SK-N-SH treated with all-trans-retinoic acid at 6 μM for 48 hours (cell line): ENCODE measurements around the gene FAF2.

ENCODE experiments used
- ATAC-seq: fragments of 200-7000 bp; cut with Tn5 transposase; 3 replicates; pipeline ENCODE4 v1.9.1; 2020; ENCODE audit warnings: mild to moderate bottlenecking, moderate library complexity
- ARNTL ChIP-seq: fragments of 450-650 bp; formaldehyde crosslinking; IDR thresholded peaks from 2 replicates; pipeline ENCODE4 v1.5.0; 2020; ENCODE audit warnings: low read depth, mild to moderate bottlenecking, moderate library complexity, borderline replicate concordance
- CSDC2 ChIP-seq: fragments of 250-450 bp; sonication (Bioruptor Pico); IDR thresholded peaks from 2 replicates; pipeline ENCODE4 v1.5.0; 2020; ENCODE audit warnings: mild to moderate bottlenecking, moderate library complexity
- ESRRG ChIP-seq: fragments of 250-450 bp; sonication (Bioruptor Pico); IDR thresholded peaks from 2 replicates; pipeline ENCODE4 v1.6.1; 2021; ENCODE audit warnings: mild to moderate bottlenecking
- GLIS3 ChIP-seq: fragments of 250-450 bp; sonication (Bioruptor Pico); IDR thresholded peaks from 2 replicates; pipeline ENCODE4 v1.5.0; 2020; ENCODE audit warnings: mild to moderate bottlenecking, moderate library complexity
- ISL1 ChIP-seq: fragments of 250-450 bp; sonication (Bioruptor Pico); IDR thresholded peaks from 2 replicates; pipeline ENCODE4 v2.1.2; 2022; ENCODE audit warnings: mild to moderate bottlenecking, moderate library complexity
- OSR1 ChIP-seq: fragments of 250-450 bp; sonication (Bioruptor Pico); IDR thresholded peaks from 2 replicates; pipeline ENCODE4 v1.8.0; 2022; ENCODE audit warnings: moderate library complexity, mild to moderate bottlenecking, inconsistent platforms
- PPARA ChIP-seq: fragments of 250-450 bp; sonication (Bioruptor Pico); IDR thresholded peaks from 2 replicates; pipeline ENCODE4 v1.5.0; 2020; ENCODE audit warnings: mild to moderate bottlenecking, borderline replicate concordance
- RARB ChIP-seq: fragments of 250-450 bp; sonication (Bioruptor Pico); IDR thresholded peaks from 2 replicates; pipeline ENCODE4 v1.8.0; 2021; ENCODE audit warnings: mild to moderate bottlenecking, moderate library complexity
- SNAI2 ChIP-seq: fragments of 250-450 bp; sonication (Bioruptor Pico); IDR thresholded peaks from 2 replicates; pipeline ENCODE4 v1.5.0; 2020; ENCODE audit warnings: mild to moderate bottlenecking, moderate library complexity
- TCF4 ChIP-seq: fragments of 250-450 bp; sonication (Bioruptor Pico); IDR thresholded peaks from 2 replicates; pipeline ENCODE4 v1.8.0; 2021; ENCODE audit warnings: mild to moderate bottlenecking, moderate library complexity, borderline replicate concordance
- TOX ChIP-seq: fragments of 250-450 bp; sonication (Bioruptor Pico); IDR thresholded peaks from 2 replicates; pipeline ENCODE4 v1.8.0; 2021; ENCODE audit warnings: mild to moderate bottlenecking, moderate library complexity, borderline replicate concordance
- ZC3H10 ChIP-seq: fragments of 250-450 bp; sonication (Bioruptor Pico); IDR thresholded peaks from 2 replicates; pipeline ENCODE4 v1.5.1; 2021; ENCODE audit warnings: mild to moderate bottlenecking, moderate library complexity
- ZFP3 ChIP-seq: fragments of 250-450 bp; sonication (Bioruptor Pico); IDR thresholded peaks from 2 replicates; pipeline ENCODE4 v1.5.0; 2020; ENCODE audit warnings: mild to moderate bottlenecking, moderate library complexity
- ZFP30 ChIP-seq: fragments of 450-650 bp; formaldehyde crosslinking; IDR thresholded peaks from 2 replicates; pipeline ENCODE4 v1.5.0; 2022; ENCODE audit warnings: mild to moderate bottlenecking, moderate library complexity
- ZNF565 ChIP-seq: fragments of 450-650 bp; formaldehyde crosslinking; conservative IDR thresholded peaks from 2 replicates; pipeline ENCODE4 v1.5.0; 2020; ENCODE audit warnings: low read depth, mild to moderate bottlenecking, moderate library complexity
- ZNF70 ChIP-seq: fragments of 450-650 bp; formaldehyde crosslinking; IDR thresholded peaks from 2 replicates; pipeline ENCODE4 v1.5.0; 2020; ENCODE audit warnings: mild to moderate bottlenecking, moderate library complexity
- ZNF8 ChIP-seq: fragments of 450-650 bp; formaldehyde crosslinking; IDR thresholded peaks from 2 replicates; pipeline ENCODE4 v1.5.0; 2020; ENCODE audit warnings: mild to moderate bottlenecking, moderate library complexity
- TF ChIP-seq, protein P1 (sequence below): fragments of 250-450 bp; sonication (Bioruptor Pico); IDR thresholded peaks from 2 replicates; pipeline ENCODE4 v1.5.1; 2021; ENCODE audit warnings: mild to moderate bottlenecking, moderate library complexity
- TF ChIP-seq, protein P2 (sequence below): fragments of 250-450 bp; sonication (Bioruptor Pico); IDR thresholded peaks from 2 replicates; pipeline ENCODE4 v1.8.0; 2020; ENCODE audit warnings: mild to moderate bottlenecking, moderate library complexity, borderline replicate concordance
- TF ChIP-seq, protein P3 (sequence below): fragments of 250-450 bp; sonication (Bioruptor Pico); IDR thresholded peaks from 2 replicates; pipeline ENCODE4 v1.8.0; 2021; ENCODE audit warnings: low read depth, mild to moderate bottlenecking, moderate library complexity, borderline replicate concordance
- TF ChIP-seq, protein P4 (sequence below): fragments of 250-450 bp; sonication (Bioruptor Pico); IDR thresholded peaks from 2 replicates; pipeline ENCODE4 v1.5.1; 2020; ENCODE audit warnings: low read depth, mild to moderate bottlenecking, moderate library complexity
- TF ChIP-seq, protein P5 (sequence below): fragments of 250-450 bp; sonication (Bioruptor Pico); IDR thresholded peaks from 2 replicates; pipeline ENCODE4 v1.5.0; 2020; ENCODE audit warnings: mild to moderate bottlenecking, moderate library complexity

FAF2 gene

DNA sequence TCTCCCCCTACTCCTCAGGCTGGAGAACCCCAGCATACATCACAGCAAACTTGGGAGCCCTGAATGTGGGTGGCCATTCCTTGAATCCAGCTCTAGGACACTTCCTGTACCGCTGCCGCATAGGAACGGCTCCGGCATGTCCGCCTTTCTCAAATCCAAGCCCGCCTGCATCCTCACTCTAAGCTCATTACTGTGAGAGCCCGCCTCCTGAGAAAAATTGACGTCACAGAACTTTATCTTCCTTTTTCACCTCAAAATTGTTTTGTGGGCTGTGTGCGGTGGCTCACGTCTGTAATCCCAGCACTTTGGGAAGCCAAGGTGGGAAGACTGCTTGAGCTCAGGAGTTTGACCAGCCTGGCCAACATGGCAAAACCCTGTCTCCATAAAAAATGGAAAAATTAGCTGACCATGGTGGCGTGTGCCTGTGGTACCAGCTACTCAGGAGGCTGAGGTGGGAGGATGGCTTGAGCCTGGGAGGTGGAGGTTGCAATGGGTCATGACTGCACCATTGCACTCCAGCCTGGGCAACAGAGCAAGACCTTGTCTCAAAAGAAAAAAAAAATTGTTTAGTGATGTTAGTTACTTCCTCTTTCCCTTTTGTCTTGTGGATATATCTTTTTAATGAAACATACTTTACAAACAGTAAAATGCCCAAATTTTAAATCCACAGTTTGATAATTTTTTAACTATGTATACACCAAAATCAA lies 66.2 kb downstream of the FAF2 start:
- TF ChIP-seq ZFP30 (CRISPR knock-in tag), result no peak
- TF ChIP-seq, protein P1, sequence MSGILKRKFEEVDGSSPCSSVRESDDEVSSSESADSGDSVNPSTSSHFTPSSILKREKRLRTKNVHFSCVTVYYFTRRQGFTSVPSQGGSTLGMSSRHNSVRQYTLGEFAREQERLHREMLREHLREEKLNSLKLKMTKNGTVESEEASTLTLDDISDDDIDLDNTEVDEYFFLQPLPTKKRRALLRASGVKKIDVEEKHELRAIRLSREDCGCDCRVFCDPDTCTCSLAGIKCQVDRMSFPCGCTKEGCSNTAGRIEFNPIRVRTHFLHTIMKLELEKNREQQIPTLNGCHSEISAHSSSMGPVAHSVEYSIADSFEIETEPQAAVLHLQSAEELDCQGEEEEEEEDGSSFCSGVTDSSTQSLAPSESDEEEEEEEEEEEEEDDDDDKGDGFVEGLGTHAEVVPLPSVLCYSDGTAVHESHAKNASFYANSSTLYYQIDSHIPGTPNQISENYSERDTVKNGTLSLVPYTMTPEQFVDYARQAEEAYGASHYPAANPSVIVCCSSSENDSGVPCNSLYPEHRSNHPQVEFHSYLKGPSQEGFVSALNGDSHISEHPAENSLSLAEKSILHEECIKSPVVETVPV (CRISPR knock-in tag), result no peak
- no peak for TF ChIP-seq ZNF70 (CRISPR knock-in tag)
- TF ChIP-seq ISL1 (CRISPR knock-in tag), result no peak
- TF ChIP-seq, protein P2, sequence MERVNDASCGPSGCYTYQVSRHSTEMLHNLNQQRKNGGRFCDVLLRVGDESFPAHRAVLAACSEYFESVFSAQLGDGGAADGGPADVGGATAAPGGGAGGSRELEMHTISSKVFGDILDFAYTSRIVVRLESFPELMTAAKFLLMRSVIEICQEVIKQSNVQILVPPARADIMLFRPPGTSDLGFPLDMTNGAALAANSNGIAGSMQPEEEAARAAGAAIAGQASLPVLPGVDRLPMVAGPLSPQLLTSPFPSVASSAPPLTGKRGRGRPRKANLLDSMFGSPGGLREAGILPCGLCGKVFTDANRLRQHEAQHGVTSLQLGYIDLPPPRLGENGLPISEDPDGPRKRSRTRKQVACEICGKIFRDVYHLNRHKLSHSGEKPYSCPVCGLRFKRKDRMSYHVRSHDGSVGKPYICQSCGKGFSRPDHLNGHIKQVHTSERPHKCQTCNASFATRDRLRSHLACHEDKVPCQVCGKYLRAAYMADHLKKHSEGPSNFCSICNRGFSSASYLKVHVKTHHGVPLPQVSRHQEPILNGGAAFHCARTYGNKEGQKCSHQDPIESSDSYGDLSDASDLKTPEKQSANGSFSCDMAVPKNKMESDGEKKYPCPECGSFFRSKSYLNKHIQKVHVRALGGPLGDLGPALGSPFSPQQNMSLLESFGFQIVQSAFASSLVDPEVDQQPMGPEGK, result no peak
- no peak for TF ChIP-seq ZNF8 (CRISPR knock-in tag)
- TF ChIP-seq, protein P3, sequence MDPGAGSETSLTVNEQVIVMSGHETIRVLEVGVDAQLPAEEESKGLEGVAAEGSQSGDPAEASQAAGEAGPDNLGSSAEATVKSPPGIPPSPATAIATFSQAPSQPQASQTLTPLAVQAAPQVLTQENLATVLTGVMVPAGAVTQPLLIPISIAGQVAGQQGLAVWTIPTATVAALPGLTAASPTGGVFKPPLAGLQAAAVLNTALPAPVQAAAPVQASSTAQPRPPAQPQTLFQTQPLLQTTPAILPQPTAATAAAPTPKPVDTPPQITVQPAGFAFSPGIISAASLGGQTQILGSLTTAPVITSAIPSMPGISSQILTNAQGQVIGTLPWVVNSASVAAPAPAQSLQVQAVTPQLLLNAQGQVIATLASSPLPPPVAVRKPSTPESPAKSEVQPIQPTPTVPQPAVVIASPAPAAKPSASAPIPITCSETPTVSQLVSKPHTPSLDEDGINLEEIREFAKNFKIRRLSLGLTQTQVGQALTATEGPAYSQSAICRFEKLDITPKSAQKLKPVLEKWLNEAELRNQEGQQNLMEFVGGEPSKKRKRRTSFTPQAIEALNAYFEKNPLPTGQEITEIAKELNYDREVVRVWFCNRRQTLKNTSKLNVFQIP (CRISPR knock-in tag), result no peak
- TF ChIP-seq ZNF565 (CRISPR knock-in tag), result no peak
- TF ChIP-seq TOX (CRISPR knock-in tag), result no peak
- TF ChIP-seq PPARA (CRISPR knock-in tag), result no peak
- no peak for TF ChIP-seq OSR1
- TF ChIP-seq, protein P4, sequence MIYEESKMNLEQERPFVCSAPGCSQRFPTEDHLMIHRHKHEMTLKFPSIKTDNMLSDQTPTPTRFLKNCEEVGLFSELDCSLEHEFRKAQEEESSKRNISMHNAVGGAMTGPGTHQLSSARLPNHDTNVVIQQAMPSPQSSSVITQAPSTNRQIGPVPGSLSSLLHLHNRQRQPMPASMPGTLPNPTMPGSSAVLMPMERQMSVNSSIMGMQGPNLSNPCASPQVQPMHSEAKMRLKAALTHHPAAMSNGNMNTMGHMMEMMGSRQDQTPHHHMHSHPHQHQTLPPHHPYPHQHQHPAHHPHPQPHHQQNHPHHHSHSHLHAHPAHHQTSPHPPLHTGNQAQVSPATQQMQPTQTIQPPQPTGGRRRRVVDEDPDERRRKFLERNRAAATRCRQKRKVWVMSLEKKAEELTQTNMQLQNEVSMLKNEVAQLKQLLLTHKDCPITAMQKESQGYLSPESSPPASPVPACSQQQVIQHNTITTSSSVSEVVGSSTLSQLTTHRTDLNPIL, result no peak
- no peak for TF ChIP-seq CSDC2 (CRISPR knock-in tag)
- TF ChIP-seq GLIS3 (CRISPR knock-in tag), result no peak
- TF ChIP-seq ZFP3 (CRISPR knock-in tag), result no peak
- TF ChIP-seq ESRRG (CRISPR knock-in tag), result no peak
- no peak for TF ChIP-seq ZC3H10 (CRISPR knock-in tag)
- TF ChIP-seq TCF4, result no peak
- ATAC-seq, result no peak

DNA sequence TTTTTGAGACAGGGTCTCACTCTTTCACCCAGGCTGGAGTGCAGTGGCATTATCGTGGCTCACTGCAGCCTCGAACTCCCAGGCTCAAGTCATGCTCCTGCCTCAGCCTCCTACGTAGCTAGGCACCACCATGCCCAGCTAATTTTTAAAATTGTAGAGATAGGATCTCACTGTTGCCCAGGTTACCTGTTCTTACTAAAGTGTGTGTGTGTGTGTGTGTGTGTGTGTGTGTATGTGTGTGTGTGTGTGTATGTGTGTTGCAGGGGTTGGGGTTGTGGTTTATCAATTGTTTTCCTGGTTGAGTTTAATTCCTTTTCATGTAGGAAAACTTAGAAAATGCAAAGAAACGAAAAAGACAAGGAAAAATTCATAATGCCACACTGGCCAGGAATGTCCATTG lies 67.2 kb downstream of the FAF2 start:
- no peak for ATAC-seq
- no peak for TF ChIP-seq TCF4
- no peak for TF ChIP-seq ARNTL (CRISPR knock-in tag)
- TF ChIP-seq ZC3H10 (CRISPR knock-in tag), result no peak
- no peak for TF ChIP-seq CSDC2 (CRISPR knock-in tag)

DNA sequence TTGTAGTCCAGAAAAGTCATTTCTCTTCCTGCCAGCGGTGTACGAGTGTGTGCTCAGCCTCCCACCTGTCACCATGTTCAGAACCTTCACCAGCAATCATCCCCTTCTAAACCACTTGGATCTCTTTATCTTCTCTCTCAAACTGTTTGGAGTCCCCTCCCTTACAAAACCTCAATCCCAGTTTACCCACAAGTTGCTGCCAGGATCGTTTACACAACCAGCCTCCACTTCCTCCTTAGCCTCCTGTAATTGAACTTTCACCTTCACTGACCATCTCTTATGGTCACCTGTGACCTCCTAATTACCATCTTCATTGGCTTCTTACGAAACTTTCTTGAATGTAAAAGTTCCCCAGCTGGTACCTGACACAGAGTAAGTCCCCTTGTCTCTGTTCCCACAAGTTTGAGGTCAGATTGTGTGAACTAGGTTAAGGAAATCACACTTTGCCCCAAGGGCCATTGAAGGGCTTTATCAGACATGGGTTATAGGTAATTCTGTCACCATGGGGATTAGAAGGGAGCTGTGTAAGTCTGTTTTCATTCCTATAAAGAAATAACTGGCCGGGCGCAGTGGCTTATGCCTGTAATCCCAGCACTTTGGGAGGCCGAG lies 69.0 kb downstream of the FAF2 start:
- ATAC-seq, result no peak
- TF ChIP-seq TOX (CRISPR knock-in tag), result no peak
- TF ChIP-seq ZFP30 (CRISPR knock-in tag), result no peak
- TF ChIP-seq SNAI2, result no peak
- no peak for TF ChIP-seq GLIS3 (CRISPR knock-in tag)
- no peak for TF ChIP-seq TCF4
- no peak for TF ChIP-seq ZFP3 (CRISPR knock-in tag)
- no peak for TF ChIP-seq ARNTL (CRISPR knock-in tag)
- no peak for TF ChIP-seq CSDC2 (CRISPR knock-in tag)
- TF ChIP-seq, protein P4, result no peak
- no peak for TF ChIP-seq ZC3H10 (CRISPR knock-in tag)
- TF ChIP-seq, protein P3 (CRISPR knock-in tag), result no peak
- no peak for TF ChIP-seq RARB (CRISPR knock-in tag)
- TF ChIP-seq, protein P2, result no peak
- no peak for TF ChIP-seq PPARA (CRISPR knock-in tag)
- TF ChIP-seq, protein P5, sequence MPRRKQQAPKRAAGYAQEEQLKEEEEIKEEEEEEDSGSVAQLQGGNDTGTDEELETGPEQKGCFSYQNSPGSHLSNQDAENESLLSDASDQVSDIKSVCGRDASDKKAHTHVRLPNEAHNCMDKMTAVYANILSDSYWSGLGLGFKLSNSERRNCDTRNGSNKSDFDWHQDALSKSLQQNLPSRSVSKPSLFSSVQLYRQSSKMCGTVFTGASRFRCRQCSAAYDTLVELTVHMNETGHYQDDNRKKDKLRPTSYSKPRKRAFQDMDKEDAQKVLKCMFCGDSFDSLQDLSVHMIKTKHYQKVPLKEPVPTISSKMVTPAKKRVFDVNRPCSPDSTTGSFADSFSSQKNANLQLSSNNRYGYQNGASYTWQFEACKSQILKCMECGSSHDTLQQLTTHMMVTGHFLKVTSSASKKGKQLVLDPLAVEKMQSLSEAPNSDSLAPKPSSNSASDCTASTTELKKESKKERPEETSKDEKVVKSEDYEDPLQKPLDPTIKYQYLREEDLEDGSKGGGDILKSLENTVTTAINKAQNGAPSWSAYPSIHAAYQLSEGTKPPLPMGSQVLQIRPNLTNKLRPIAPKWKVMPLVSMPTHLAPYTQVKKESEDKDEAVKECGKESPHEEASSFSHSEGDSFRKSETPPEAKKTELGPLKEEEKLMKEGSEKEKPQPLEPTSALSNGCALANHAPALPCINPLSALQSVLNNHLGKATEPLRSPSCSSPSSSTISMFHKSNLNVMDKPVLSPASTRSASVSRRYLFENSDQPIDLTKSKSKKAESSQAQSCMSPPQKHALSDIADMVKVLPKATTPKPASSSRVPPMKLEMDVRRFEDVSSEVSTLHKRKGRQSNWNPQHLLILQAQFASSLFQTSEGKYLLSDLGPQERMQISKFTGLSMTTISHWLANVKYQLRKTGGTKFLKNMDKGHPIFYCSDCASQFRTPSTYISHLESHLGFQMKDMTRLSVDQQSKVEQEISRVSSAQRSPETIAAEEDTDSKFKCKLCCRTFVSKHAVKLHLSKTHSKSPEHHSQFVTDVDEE (CRISPR knock-in tag), result no peak
